H9 (cell line): ENCODE data around the gene EMC8. TPM values are rescaled to one million over a fixed set of nuclear protein-coding genes. Genes with fewer than 3 reads are reported as not detected.

Experiments used
- DNase-seq: peaks from one replicate; pipeline ENCODE4 v3.0.0-alpha.2; 2017
- H2AFZ ChIP-seq: one replicate; pipeline ENCODE4 v1.6.1; 2013; ENCODE audit warnings: mild to moderate bottlenecking, low read length, control low read depth, moderate library complexity
- H2AK5ac ChIP-seq: 2 replicates; pipeline ENCODE4 v1.6.1; 2013; ENCODE audit warnings: low read length, control low read depth, mixed read lengths; ENCODE audit not compliant: insufficient read length
- H2BK120ac ChIP-seq: one replicate; pipeline ENCODE4 v1.6.1; 2013; ENCODE audit warnings: low read depth, mild to moderate bottlenecking, low read length, control low read depth, inconsistent platforms; ENCODE audit not compliant: poor library complexity, severe bottlenecking
- H2BK12ac ChIP-seq: 2 replicates; pipeline ENCODE4 v1.6.1; 2013; ENCODE audit warnings: low read length, control low read depth, mixed read lengths, low read depth; ENCODE audit not compliant: insufficient read length
- H2BK15ac ChIP-seq: 2 replicates; pipeline ENCODE4 v1.6.1; 2013; ENCODE audit warnings: low read depth, low read length, control low read depth
- H2BK20ac ChIP-seq: one replicate; pipeline ENCODE4 v1.6.1; 2013; ENCODE audit warnings: low read depth, mild to moderate bottlenecking, low read length, control low read depth, inconsistent platforms; ENCODE audit not compliant: poor library complexity, severe bottlenecking
- H2BK5ac ChIP-seq: 2 replicates; pipeline ENCODE4 v1.6.1; 2013; ENCODE audit warnings: low read length, control low read depth, mixed read lengths; ENCODE audit not compliant: insufficient read length
- H3K14ac ChIP-seq: 2 replicates; pipeline ENCODE4 v1.6.1; 2013; ENCODE audit warnings: low read length, control low read depth; ENCODE audit not compliant: insufficient read depth
- H3K18ac ChIP-seq: 2 replicates; pipeline ENCODE4 v1.6.1; 2013; ENCODE audit warnings: low read depth, mild to moderate bottlenecking, mixed read lengths, low read length, control low read depth; ENCODE audit not compliant: insufficient read length
- H3K23ac ChIP-seq: 2 replicates; pipeline ENCODE4 v1.6.1; 2013; ENCODE audit warnings: low read length, control low read depth, mixed read lengths, low read depth; ENCODE audit not compliant: insufficient read length
- H3K23me2 ChIP-seq: 2 replicates; pipeline ENCODE4 v1.6.1; 2013; ENCODE audit warnings: low read depth, mild to moderate bottlenecking, mixed read lengths, low read length, control low read depth; ENCODE audit not compliant: insufficient read length, poor library complexity, severe bottlenecking
- H3K27ac ChIP-seq: 2 replicates; pipeline ENCODE4 v1.5.1; 2013; ENCODE audit warnings: low read length, control low read depth, mixed read lengths, low read depth; ENCODE audit not compliant: insufficient read length
- H3K27me3 ChIP-seq: 2 replicates; pipeline ENCODE4 v1.6.1; 2013; ENCODE audit warnings: low read length, control low read depth, inconsistent platforms; ENCODE audit not compliant: insufficient read depth
- H3K4ac ChIP-seq: 2 replicates; pipeline ENCODE4 v1.6.1; 2013; ENCODE audit warnings: low read depth, mild to moderate bottlenecking, control low read depth, inconsistent platforms, low read length, moderate library complexity
- H3K4me1 ChIP-seq: 2 replicates; pipeline ENCODE4 v1.6.1; 2013; ENCODE audit warnings: low read length, control low read depth, inconsistent platforms; ENCODE audit not compliant: insufficient read depth
- H3K4me2 ChIP-seq: 2 replicates; pipeline ENCODE4 v1.6.1; 2013; ENCODE audit warnings: low read length, control low read depth, mixed read lengths; ENCODE audit not compliant: insufficient read length, insufficient read depth
- H3K56ac ChIP-seq: 2 replicates; pipeline ENCODE4 v1.6.1; 2013; ENCODE audit warnings: low read depth, mild to moderate bottlenecking, mixed read lengths, low read length, control low read depth; ENCODE audit not compliant: insufficient read length
- H3K79me1 ChIP-seq: 2 replicates; pipeline ENCODE4 v1.6.1; 2013; ENCODE audit warnings: low read depth, mild to moderate bottlenecking, moderate library complexity, low read length, control low read depth, inconsistent platforms; ENCODE audit not compliant: insufficient read depth, poor library complexity, severe bottlenecking
- H3K79me2 ChIP-seq: 2 replicates; pipeline ENCODE4 v1.6.1; 2013; ENCODE audit warnings: low read length, control low read depth, inconsistent platforms; ENCODE audit not compliant: insufficient read depth
- H3K9ac ChIP-seq: 2 replicates; pipeline ENCODE4 v1.6.1; 2013; ENCODE audit warnings: low read length, control low read depth, mixed read lengths; ENCODE audit not compliant: insufficient read length; ENCODE audit errors: extremely low read depth
- H3K9me3 ChIP-seq: one replicate; pipeline ENCODE4 v1.6.1; 2013; ENCODE audit warnings: low read depth, low read length, inconsistent platforms; ENCODE audit not compliant: control insufficient read depth
- H3T11ph ChIP-seq: one replicate; pipeline ENCODE4 v1.6.1; 2013; ENCODE audit warnings: mild to moderate bottlenecking, low read length, control low read depth, inconsistent platforms
- H4K20me1 ChIP-seq: one replicate; pipeline ENCODE4 v1.6.1; 2013; ENCODE audit not compliant: control insufficient read depth, insufficient read length, insufficient read depth
- H4K5ac ChIP-seq: 2 replicates; pipeline ENCODE4 v1.6.1; 2013; ENCODE audit warnings: low read depth, mild to moderate bottlenecking, mixed read lengths, low read length, control low read depth; ENCODE audit not compliant: insufficient read length
- H4K8ac ChIP-seq: replicated peaks from 2 replicates; pipeline ENCODE4 v1.6.1; 2013; ENCODE audit warnings: low read length, control low read depth, mixed read lengths, low read depth; ENCODE audit not compliant: insufficient read length
- H4K91ac ChIP-seq: 2 replicates; pipeline ENCODE4 v1.6.1; 2013; ENCODE audit warnings: low read depth, mild to moderate bottlenecking, moderate library complexity, mixed read lengths, low read length, control low read depth; ENCODE audit not compliant: insufficient read length
- H3K27ac Mint-ChIP-seq, 3 experiments: 2 replicates in 2 of 3; 3 replicates in 1 of 3; pipeline ENCODE4 v1.8.0; 2020 to 2021; ENCODE audit warnings: mixed read lengths in 3 of 3, mild to moderate bottlenecking in 1 of 3, moderate library complexity in 1 of 3
- H3K27me3 Mint-ChIP-seq: 2 replicates; pipeline ENCODE4 v1.8.0; 2021; ENCODE audit warnings: low read depth, mild to moderate bottlenecking, moderate library complexity, mixed read lengths
- H3K36me3 Mint-ChIP-seq, 3 experiments: 2 replicates in 2 of 3; 3 replicates in 1 of 3; pipeline ENCODE4 v1.8.0; 2020 to 2021; ENCODE audit warnings: low read depth in 3 of 3, mixed read lengths in 3 of 3; ENCODE audit not compliant: insufficient read depth in 1 of 3
- H3K4me1 Mint-ChIP-seq, 2 experiments: 2 replicates each; pipeline ENCODE4 v1.8.0; 2020; ENCODE audit warnings: mixed read lengths in 2 of 2
- H3K4me3 Mint-ChIP-seq, 2 experiments: 2 replicates in 1 of 2; 3 replicates in 1 of 2; pipeline ENCODE4 v1.8.0; 2020 to 2021; ENCODE audit warnings: mild to moderate bottlenecking in 2 of 2, mixed read lengths in 2 of 2, moderate library complexity in 1 of 2
- H3K9me3 Mint-ChIP-seq, 2 experiments: 2 replicates in 1 of 2; 3 replicates in 1 of 2; pipeline ENCODE4 v1.8.0; 2020; ENCODE audit warnings: mild to moderate bottlenecking in 2 of 2, mixed read lengths in 2 of 2, moderate library complexity in 1 of 2
- WGBS: extraction: QIAGEN DNeasy Blood & Tissue Kit; methylation state at CpG from one replicate; pipeline ENCODE4 v1.1.7; 2013; ENCODE audit warnings: missing lambda C conversion rate, low lambda C conversion rate, mixed read lengths; ENCODE audit not compliant: insufficient read length; ENCODE audit errors: extremely low coverage; 5-methylcytosine and 5-hydroxymethylcytosine counted together
- total RNA-seq: library from RNA; stranded (reverse); gene quantifications from 2 replicates; pipeline ENCODE4 v1.2.1, GENCODE V29; 2021
- TF ChIP-seq, protein P1 (sequence below): fragments of 200-600 bp; sonication (generic); conservative IDR thresholded peaks from 3 replicates; pipeline ENCODE4 v1.8.0; 2021; ENCODE audit warnings: antibody characterized with exemption, mild to moderate bottlenecking

EMC8 gene
- total RNA-seq, 1 experiment from 2014 or later: 52.3 TPM

DNA sequence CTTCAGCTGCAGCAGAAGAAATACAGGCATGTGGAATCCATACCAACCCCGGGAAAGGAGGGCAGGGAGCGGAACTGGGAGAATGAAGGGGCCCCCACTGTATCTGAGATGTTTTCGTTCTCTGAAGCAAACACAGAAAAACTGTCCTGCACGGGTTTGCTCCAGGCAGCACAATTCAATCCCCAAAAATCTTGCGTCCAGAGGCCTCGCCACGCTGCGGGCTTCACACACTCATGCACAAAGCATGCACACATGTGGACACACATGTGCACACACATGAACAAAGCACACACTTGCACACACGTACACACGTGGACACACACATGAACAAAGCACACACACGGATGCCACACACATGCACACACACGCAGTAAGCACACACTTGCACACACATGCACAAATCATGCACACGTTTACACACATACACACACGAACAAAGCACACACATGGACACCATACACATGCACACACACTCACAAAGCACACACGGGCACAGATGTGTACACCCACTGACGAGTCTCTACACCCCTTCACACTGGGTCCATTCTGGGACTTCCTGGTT is 27.4 kb upstream of the EMC8 start:
- no peak overlapping the region for H3K4me2 ChIP-seq
- TF ChIP-seq, protein P1, sequence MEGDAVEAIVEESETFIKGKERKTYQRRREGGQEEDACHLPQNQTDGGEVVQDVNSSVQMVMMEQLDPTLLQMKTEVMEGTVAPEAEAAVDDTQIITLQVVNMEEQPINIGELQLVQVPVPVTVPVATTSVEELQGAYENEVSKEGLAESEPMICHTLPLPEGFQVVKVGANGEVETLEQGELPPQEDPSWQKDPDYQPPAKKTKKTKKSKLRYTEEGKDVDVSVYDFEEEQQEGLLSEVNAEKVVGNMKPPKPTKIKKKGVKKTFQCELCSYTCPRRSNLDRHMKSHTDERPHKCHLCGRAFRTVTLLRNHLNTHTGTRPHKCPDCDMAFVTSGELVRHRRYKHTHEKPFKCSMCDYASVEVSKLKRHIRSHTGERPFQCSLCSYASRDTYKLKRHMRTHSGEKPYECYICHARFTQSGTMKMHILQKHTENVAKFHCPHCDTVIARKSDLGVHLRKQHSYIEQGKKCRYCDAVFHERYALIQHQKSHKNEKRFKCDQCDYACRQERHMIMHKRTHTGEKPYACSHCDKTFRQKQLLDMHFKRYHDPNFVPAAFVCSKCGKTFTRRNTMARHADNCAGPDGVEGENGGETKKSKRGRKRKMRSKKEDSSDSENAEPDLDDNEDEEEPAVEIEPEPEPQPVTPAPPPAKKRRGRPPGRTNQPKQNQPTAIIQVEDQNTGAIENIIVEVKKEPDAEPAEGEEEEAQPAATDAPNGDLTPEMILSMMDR: no peak
- H3K9me3 Mint-ChIP-seq: peaks cover 3% of the 10 kb centered on the region in 2 experiments; a peak in 4 of 5 replicates
- H4K91ac ChIP-seq: no peak overlapping the region
- no peak overlapping the region for H4K8ac ChIP-seq
- DNase-seq: no peak
- H3K14ac ChIP-seq: no peak overlapping the region
- no peaks in the 10 kb centered on the region for H3K9me3 ChIP-seq
- no peak overlapping the region for H2BK5ac ChIP-seq
- H3K79me1 ChIP-seq: no peaks in the 10 kb centered on the region
- no peak overlapping the region for H3K4me3 Mint-ChIP-seq
- H3K4me1 Mint-ChIP-seq: peaks cover 0 to 1% of the 10 kb centered on the region in 2 experiments; a peak in 2 of 4 replicates
- no CpG with 5 or more reads among the region's 16 CpGs for WGBS
- H4K20me1 ChIP-seq: no peaks in the 10 kb centered on the region
- H3K23ac ChIP-seq: no peak overlapping the region
- H3K4ac ChIP-seq: no peak overlapping the region
- no peak overlapping the region for H2BK120ac ChIP-seq
- no peaks in the 10 kb centered on the region; a peak in 1 of 7 replicates for H3K36me3 Mint-ChIP-seq
- no peaks in the 10 kb centered on the region for H3K27me3 ChIP-seq
- no peak overlapping the region for H2AFZ ChIP-seq
- H2BK20ac ChIP-seq: no peak overlapping the region
- H3K4me1 ChIP-seq: no peaks in the 10 kb centered on the region
- no peak overlapping the region for H3K56ac ChIP-seq
- no peaks in the 10 kb centered on the region for H3K23me2 ChIP-seq
- no peak overlapping the region for H2AK5ac ChIP-seq
- no peak overlapping the region for H4K5ac ChIP-seq
- H3K18ac ChIP-seq: no peak overlapping the region
- H3K27ac ChIP-seq: no peak overlapping the region
- H3T11ph ChIP-seq: no peak overlapping the region
- H2BK12ac ChIP-seq: no peak overlapping the region
- H2BK15ac ChIP-seq: no peak overlapping the region
- peaks cover 15% of the 10 kb centered on the region for H3K27me3 Mint-ChIP-seq
- peak overlapping the region in 1 of 3 experiments; percentile 7; a peak in 1 of 7 replicates for H3K27ac Mint-ChIP-seq
- no peak overlapping the region for H3K9ac ChIP-seq
- H3K79me2 ChIP-seq: no peaks in the 10 kb centered on the region
